Immature natural killer cell (primary cell): ENCODE data around the gene LILRA5. TPM values are rescaled to one million over a fixed set of nuclear protein-coding genes. Genes with fewer than 3 reads are reported as not detected.
"Not testable (repeated sequence)": the region's sequence is repeated elsewhere in the genome, so short reads cannot be mapped to it uniquely, and the experiment has no call there.

Experiments used
- DNase-seq, 3 donors: peaks; one replicate each; pipeline ENCODE4 v3.0.0; 2022; ENCODE audit warnings: mixed read lengths in 1 of 3
- H3K27ac Mint-ChIP-seq, 6 donors: one replicate each; pipeline ENCODE4 v1.8.0; 2020; ENCODE audit warnings: mixed read lengths in 6 of 6, mild to moderate bottlenecking in 5 of 6, inconsistent platforms in 4 of 6, moderate library complexity in 3 of 6
- H3K27me3 Mint-ChIP-seq, 3 donors: one replicate each; pipeline ENCODE4 v1.8.0; 2020 to 2021; ENCODE audit warnings: low read depth in 3 of 3, mild to moderate bottlenecking in 3 of 3, mixed read lengths in 3 of 3, moderate library complexity in 3 of 3, inconsistent platforms in 1 of 3
- H3K36me3 Mint-ChIP-seq, 3 donors: one replicate each; pipeline ENCODE4 v1.8.0; 2020; ENCODE audit warnings: mixed read lengths in 3 of 3, inconsistent platforms in 2 of 3, mild to moderate bottlenecking in 2 of 3
- H3K4me1 Mint-ChIP-seq, 2 donors: one replicate each; pipeline ENCODE4 v1.8.0; 2020; ENCODE audit warnings: inconsistent platforms in 2 of 2, mild to moderate bottlenecking in 2 of 2, mixed read lengths in 2 of 2, moderate library complexity in 1 of 2
- H3K4me3 Mint-ChIP-seq, 5 donors: one replicate each; pipeline ENCODE4 v1.8.0; 2020; ENCODE audit warnings: mild to moderate bottlenecking in 5 of 5, mixed read lengths in 5 of 5, inconsistent platforms in 3 of 5, moderate library complexity in 3 of 5
- H3K9me3 Mint-ChIP-seq, 6 donors: one replicate each; pipeline ENCODE4 v1.8.0; 2020; ENCODE audit warnings: mild to moderate bottlenecking in 6 of 6, mixed read lengths in 6 of 6, inconsistent platforms in 4 of 6, moderate library complexity in 3 of 6
- polyA plus RNA-seq, 3 donors: library from polyadenylated mRNA; unstranded; fragments of 300-500 nt; fragmentation: Illumina TruSeq; gene quantifications; one replicate each; pipeline ENCODE4 v1.2.3, GENCODE V29; 2021

Gene LILRA5
- polyA plus RNA-seq, 3 donors from 2014 or later: 0.28 to 1.6 TPM; not detected in 1

- DNase-seq: no peak
- peaks cover 0 to 2% (median 0%) of the 10 kb centered on the region in 6 donors for H3K9me3 Mint-ChIP-seq
- peaks cover 0 to 5% of the 10 kb centered on the region in 2 donors for H3K4me1 Mint-ChIP-seq
- H3K36me3 Mint-ChIP-seq: no peaks in the 10 kb centered on the region
- no peak overlapping the region for H3K27ac Mint-ChIP-seq
- H3K4me3 Mint-ChIP-seq: no peak overlapping the region
- H3K27me3 Mint-ChIP-seq: peaks cover 0 to 22% (median 16%) of the 10 kb centered on the region in 3 donors
Observed at GRCh38 chr19:54309811-54310210, 3.2 kb downstream of the LILRA5 start.

- no peak for DNase-seq
- H3K36me3 Mint-ChIP-seq: no peaks in the 10 kb centered on the region
- H3K4me1 Mint-ChIP-seq: peaks cover 3 to 10% of the 10 kb centered on the region in 2 donors
- peaks cover 0 to 2% (median 0%) of the 10 kb centered on the region in 6 donors for H3K9me3 Mint-ChIP-seq
- no peak overlapping the region for H3K27ac Mint-ChIP-seq
- H3K4me3 Mint-ChIP-seq: no peak overlapping the region
- peaks cover 4 to 18% (median 14%) of the 10 kb centered on the region in 3 donors for H3K27me3 Mint-ChIP-seq
Observed at GRCh38 chr19:54307389-54308020, 5.5 kb downstream of the LILRA5 start.

- Mint-ChIP-seq H3K4me3 (peak overlapping the region in 2 of 5 donors; percentile 6), H3K27ac (no peak overlapping the region), H3K27me3 (peaks cover 6 to 12% (median 9%) of the 10 kb centered on the region in 3 donors), H3K4me1 (peaks cover 3 to 10% of the 10 kb centered on the region in 2 donors), H3K36me3 (no peaks in the 10 kb centered on the region), H3K9me3 (peaks cover 0 to 2% (median 0%) of the 10 kb centered on the region in 6 donors)
- DNase-seq: no peak
Observed at GRCh38 chr19:54305141-54305540, 7.8 kb downstream of the LILRA5 start.

- no peak for DNase-seq
- no peaks in the 10 kb centered on the region for H3K36me3 Mint-ChIP-seq
- H3K9me3 Mint-ChIP-seq: no peaks in the 10 kb centered on the region
- H3K4me1 Mint-ChIP-seq: peaks cover 3 to 10% of the 10 kb centered on the region in 2 donors
- no peak overlapping the region for H3K4me3 Mint-ChIP-seq
- H3K27ac Mint-ChIP-seq: no peak overlapping the region
- peaks cover 6 to 16% (median 15%) of the 10 kb centered on the region in 3 donors for H3K27me3 Mint-ChIP-seq
Observed at GRCh38 chr19:54302257-54302656, 10.7 kb downstream of the LILRA5 start.

GRCh38 chr19:54299515-54299914 is 13.5 kb downstream of the LILRA5 start:
- no peaks in the 10 kb centered on the region for H3K9me3 Mint-ChIP-seq
- H3K27ac Mint-ChIP-seq: no peak overlapping the region
- H3K4me1 Mint-ChIP-seq: peaks cover 2 to 3% of the 10 kb centered on the region in 2 donors
- peaks cover 4 to 13% (median 6%) of the 10 kb centered on the region in 3 donors for H3K27me3 Mint-ChIP-seq
- no peaks in the 10 kb centered on the region for H3K36me3 Mint-ChIP-seq
- no peak overlapping the region for H3K4me3 Mint-ChIP-seq
- DNase-seq: no peak

GRCh38 chr19:54299126-54299498 is 13.9 kb downstream of the LILRA5 start:
- Mint-ChIP-seq H3K4me1 (peaks cover 0 to 2% of the 10 kb centered on the region in 2 donors), H3K9me3 (no peaks in the 10 kb centered on the region), H3K36me3 (no peaks in the 10 kb centered on the region), H3K4me3 (no peak overlapping the region), H3K27ac (no peak overlapping the region), H3K27me3 (peaks cover 6 to 13% (median 6%) of the 10 kb centered on the region in 3 donors)
- no peak for DNase-seq

GRCh38 chr19:54298357-54299125 is 14.4 kb downstream of the LILRA5 start:
- Mint-ChIP-seq H3K36me3 (no peaks in the 10 kb centered on the region), H3K27ac (no peak overlapping the region), H3K4me3 (no peak overlapping the region), H3K27me3 (peaks cover 6 to 9% (median 9%) of the 10 kb centered on the region in 3 donors), H3K4me1 (no peaks in the 10 kb centered on the region), H3K9me3 (no peaks in the 10 kb centered on the region)
- DNase-seq: no peak

DNA sequence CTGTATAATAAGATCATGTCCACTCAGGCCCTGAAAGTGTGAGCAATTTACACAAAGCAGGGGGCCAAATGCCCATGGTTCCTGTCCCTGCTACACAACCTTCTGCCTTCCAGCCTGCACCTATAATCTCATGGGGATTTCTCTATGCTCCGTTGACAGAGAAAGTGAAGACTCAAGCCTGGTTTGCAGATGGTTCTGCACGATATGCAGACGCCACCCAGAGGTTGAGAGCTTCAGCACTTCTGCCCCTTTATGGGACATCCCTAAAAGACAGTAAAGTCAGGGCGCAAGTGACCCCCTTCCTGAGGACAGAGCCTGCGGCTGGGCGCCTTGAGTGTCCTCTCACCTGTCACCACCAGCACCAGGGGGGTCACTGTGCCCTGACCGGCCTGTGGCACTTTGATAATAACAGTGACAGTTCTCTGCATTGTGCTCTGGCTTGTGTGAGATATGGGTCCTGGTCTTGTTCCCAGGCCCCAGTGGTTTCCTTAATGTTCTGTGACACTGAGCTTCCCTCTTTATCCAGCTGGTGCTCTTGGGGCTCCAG is 15.1 kb downstream of the LILRA5 start:
- no peaks in the 10 kb centered on the region for H3K4me1 Mint-ChIP-seq
- peaks cover 0 to 1% (median 0%) of the 10 kb centered on the region in 6 donors for H3K9me3 Mint-ChIP-seq
- H3K4me3 Mint-ChIP-seq: no peak overlapping the region
- no peak overlapping the region for H3K27ac Mint-ChIP-seq
- no peak for DNase-seq
- peaks cover 6 to 10% (median 9%) of the 10 kb centered on the region in 3 donors for H3K27me3 Mint-ChIP-seq
- no peaks in the 10 kb centered on the region for H3K36me3 Mint-ChIP-seq

- no peaks in the 10 kb centered on the region for H3K36me3 Mint-ChIP-seq
- H3K27ac Mint-ChIP-seq: no peak overlapping the region
- DNase-seq: no peak
- H3K9me3 Mint-ChIP-seq: peaks cover 0 to 1% (median 0%) of the 10 kb centered on the region in 6 donors
- H3K4me1 Mint-ChIP-seq: no peaks in the 10 kb centered on the region
- peaks cover 7 to 13% (median 8%) of the 10 kb centered on the region in 3 donors for H3K27me3 Mint-ChIP-seq
- H3K4me3 Mint-ChIP-seq: no peak overlapping the region
Observed at GRCh38 chr19:54294539-54294938, 18.4 kb downstream of the LILRA5 start.

DNA sequence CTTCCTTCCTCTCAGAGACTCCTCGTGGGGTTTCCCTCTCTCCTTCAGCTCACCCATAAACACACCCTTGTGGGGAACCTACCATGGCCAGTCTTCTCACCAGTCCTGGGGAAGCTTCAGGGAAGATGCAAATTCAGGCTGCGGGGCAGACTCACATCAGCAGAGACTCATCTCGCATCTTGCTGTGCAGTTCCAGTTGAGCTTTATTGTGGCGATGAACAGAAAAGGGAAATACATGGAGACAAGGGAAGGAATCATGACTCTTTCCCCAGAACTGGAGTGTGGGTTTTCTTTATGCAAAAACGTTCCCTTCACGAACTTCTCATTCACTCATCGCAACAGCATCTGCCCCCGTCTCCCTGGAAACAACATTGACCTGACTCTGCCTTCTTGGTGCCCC is 23.8 kb downstream of the LILRA5 start:
- H3K4me1 Mint-ChIP-seq: peaks cover 24 to 29% of the 10 kb centered on the region in 2 donors
- H3K36me3 Mint-ChIP-seq, DNase-seq, H3K27ac Mint-ChIP-seq, H3K9me3 Mint-ChIP-seq, H3K4me3 Mint-ChIP-seq: not testable (repeated sequence)
- peaks cover 2 to 15% (median 10%) of the 10 kb centered on the region in 3 donors for H3K27me3 Mint-ChIP-seq

DNA sequence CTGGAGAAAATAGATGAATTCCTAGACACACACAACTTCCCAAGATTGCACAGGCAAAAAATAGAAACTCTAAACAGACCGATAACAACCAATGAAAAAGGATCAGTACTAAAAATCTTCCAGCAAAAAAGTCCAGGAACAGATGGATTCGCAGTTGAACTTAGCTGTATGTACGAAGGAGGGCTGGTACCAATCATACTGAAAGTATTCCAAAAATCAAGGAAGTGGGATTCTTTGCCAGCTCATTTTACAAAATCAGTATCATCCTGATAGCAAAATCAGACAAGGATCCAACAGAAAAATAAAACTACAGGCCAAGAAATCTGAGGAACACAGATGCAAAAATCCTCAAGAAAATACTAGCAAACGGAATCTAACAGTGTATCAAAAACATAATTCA is 25.5 kb downstream of the LILRA5 start:
- H3K27ac Mint-ChIP-seq: peak overlapping the region in 1 of 6 donors; percentile 47
- no peak overlapping the region for H3K4me3 Mint-ChIP-seq
- H3K36me3 Mint-ChIP-seq: no peaks in the 10 kb centered on the region
- no peak for DNase-seq
- H3K9me3 Mint-ChIP-seq: no peaks in the 10 kb centered on the region
- peaks cover 30 to 31% of the 10 kb centered on the region in 2 donors for H3K4me1 Mint-ChIP-seq
- peaks cover 2 to 15% (median 3%) of the 10 kb centered on the region in 3 donors for H3K27me3 Mint-ChIP-seq

DNA sequence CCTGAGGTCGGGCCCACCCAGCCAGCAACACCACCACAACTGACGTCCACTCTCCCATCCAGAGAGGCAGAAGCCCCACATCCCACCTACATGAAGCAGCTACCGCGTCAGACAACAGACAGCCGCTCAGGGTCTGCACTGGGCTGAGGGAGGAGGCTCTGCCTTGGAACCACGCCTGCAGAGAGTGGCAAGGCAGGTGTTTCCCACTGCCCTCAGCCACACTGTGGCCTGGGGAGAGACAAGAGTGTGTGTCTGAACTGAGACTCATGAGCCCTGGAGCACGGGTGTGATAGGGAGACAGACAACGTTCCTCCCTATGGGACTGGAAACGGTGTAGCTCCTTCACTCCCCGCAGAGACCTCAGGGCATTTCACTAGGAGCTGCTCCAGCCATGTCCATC is 26.7 kb downstream of the LILRA5 start:
- H3K36me3 Mint-ChIP-seq, H3K9me3 Mint-ChIP-seq: not testable (repeated sequence)
- peaks cover 2 to 13% (median 7%) of the 10 kb centered on the region in 3 donors for H3K27me3 Mint-ChIP-seq
- H3K4me3 Mint-ChIP-seq: peak overlapping the region in 1 of 5 donors; percentile 36
- peaks cover 34 to 36% of the 10 kb centered on the region in 2 donors for H3K4me1 Mint-ChIP-seq
- DNase-seq: peak in 1 of 3 donors; percentile 9
- H3K27ac Mint-ChIP-seq: peak overlapping the region in 4 of 6 donors; percentile 30 to 74 (median 54)

GRCh38 chr19:54285427-54286056 is 27.4 kb downstream of the LILRA5 start:
- H3K27me3 Mint-ChIP-seq: peaks cover 4 to 13% (median 12%) of the 10 kb centered on the region in 3 donors
- DNase-seq: peak in 2 of 3 donors; percentile 20 to 59
- peak overlapping the region in 4 of 5 donors; percentile 7 to 45 (median 24) for H3K4me3 Mint-ChIP-seq
- H3K36me3 Mint-ChIP-seq, H3K9me3 Mint-ChIP-seq: not testable (repeated sequence)
- H3K4me1 Mint-ChIP-seq: peaks cover 34 to 36% of the 10 kb centered on the region in 2 donors
- peak overlapping the region in 5 of 6 donors; percentile 12 to 84 (median 70) for H3K27ac Mint-ChIP-seq
